HG03432 (cell line): ENCODE measurements around the gene TLE1.
"Not testable (repeated sequence)": the region's sequence is repeated elsewhere in the genome, so short reads cannot be mapped to it uniquely, and the experiment has no call there.

Experiments used
- ATAC-seq: cut with Tn5 transposase; IDR thresholded peaks from one replicate; pipeline ENCODE4 v1.9.1; 2021; ENCODE audit warnings: mild to moderate bottlenecking, moderate library complexity; ENCODE audit not compliant: unreplicated experiment

TLE1 gene

GRCh38 chr9:81623778-81624177 is 65.6 kb downstream of the TLE1 start:
- ATAC-seq = no peak

DNA sequence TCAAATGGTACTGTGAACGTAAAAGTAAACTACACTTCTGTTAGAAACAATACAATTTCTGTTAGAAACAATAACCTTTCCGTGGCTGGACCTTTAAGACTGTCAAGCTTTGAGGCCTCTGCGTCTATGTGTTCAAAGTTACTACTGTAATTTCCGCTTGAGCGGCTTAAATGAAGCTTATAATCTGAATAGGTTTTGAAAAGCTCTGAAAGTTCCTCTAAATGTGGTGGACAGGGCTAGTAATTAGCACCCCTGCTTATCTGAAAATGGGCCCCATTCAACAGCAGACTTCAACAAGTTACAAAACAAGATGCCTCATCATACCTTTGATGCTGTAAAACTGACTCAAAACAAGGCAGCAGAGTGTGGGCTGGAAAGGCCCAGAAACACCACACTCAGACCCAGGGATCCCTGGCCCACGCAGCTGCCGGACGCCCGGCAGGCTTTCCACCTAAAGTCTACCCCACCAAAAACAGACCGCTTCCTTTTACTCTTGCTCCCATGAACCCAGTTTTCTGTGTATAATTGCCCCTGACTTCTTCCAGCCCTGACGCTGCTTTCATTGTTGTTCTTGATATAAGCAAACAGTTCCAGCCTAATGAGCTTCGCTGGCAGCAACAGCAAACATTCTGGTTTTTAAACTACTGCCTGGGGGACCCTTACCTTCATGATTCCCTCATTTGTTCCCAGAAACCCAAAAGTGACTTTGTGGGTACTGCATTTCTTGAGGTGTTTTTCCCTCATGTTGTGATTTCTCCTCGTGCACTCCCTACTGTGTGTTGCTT is 66.7 kb downstream of the TLE1 start:
- no peak for ATAC-seq

DNA sequence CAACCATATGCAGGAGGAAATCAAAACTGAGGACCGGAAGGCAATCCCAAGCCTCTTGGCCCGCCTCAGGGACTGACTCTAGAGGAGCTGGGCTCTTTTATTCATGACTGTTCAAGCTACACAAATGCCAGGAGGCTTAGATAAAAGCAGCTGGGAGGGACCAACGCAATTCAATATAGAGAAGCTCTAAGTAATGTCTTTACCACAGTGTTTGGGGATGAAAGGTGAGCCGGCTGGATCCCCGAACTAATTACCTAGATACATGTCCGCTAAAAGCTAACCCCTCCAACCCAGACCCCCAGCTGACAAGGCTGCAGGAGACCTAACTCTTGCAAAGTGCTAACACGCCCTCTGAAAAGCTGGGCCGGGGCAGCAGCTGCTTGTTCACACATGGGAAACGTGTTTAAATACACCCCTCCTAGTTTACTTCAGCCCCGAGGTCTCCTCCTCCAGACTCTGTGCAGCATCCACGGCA is 67.5 kb downstream of the TLE1 start:
- no peak for ATAC-seq

GRCh38 chr9:81621118-81621517 is 68.2 kb downstream of the TLE1 start:
- ATAC-seq = no peak

- peak; percentile 83 for ATAC-seq
Measured at GRCh38 chr9:81620002-81620390, 69.4 kb downstream of the TLE1 start.

DNA sequence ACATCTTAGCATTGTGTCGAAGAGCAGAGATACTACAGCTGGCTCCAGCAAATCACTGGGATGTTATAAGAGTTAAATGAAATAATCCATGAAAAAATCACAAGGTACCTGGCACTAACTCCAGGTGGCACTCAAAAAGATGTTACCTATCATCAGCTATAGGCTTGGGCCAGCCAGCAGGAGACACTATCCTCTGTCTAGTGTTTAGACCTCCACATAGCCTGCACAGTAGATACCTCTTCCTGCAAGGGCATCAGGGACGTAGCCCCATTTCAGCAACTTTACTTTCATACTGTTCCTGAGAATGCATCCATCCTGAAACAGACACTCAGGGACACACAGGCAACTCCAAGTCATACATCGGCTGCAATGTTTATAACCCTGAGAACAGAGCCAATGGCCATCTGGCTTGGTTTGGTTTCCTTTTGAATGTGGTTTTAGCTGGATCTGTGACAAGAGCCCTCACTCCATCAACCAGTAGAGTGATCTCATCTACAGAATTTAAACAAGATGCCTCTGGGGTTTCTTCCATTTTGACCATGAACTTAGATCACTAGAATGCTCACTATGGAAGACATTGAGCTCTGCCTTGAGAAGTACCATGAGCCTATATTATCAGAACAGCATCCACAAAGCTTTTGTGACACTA is 69.9 kb downstream of the TLE1 start:
- ATAC-seq = peak; percentile 49

DNA sequence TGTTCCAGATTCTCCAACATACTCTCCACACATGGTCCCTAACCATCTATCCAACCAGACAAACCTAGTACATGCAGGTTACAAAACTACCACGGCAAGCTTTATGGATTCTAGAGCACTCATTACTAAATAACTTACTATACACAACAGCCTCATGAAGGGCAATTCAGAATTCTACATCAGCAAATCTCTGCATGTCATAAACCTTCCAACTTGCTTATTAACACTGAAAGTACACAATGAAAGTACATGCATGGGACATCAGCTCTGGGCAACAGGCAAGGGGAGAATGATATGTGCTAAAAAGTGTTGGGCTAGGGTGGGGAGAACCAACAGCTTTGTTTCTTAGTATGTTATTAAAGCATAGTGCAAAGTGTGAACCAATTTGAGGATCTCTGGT is 70.4 kb downstream of the TLE1 start:
- ATAC-seq = no peak

DNA sequence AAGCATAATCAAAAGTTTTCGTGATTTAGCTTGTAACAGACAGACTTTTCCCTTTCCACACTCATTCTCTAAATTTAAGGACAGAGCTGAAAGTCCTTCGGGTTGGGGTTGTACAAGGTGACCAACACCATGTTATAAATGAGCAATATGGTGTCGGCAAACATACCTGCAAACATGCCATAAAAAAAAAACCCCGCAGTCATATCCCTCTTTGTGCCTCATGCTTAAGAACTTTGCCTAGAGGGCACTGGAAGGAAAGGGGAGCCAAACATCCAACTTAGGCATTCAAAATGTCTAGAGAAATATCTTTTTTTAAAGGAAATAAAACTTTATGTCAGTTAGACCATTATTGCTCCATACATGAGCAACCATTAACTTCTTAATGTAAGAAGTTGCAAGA is 73.2 kb downstream of the TLE1 start:
- no peak for ATAC-seq

DNA sequence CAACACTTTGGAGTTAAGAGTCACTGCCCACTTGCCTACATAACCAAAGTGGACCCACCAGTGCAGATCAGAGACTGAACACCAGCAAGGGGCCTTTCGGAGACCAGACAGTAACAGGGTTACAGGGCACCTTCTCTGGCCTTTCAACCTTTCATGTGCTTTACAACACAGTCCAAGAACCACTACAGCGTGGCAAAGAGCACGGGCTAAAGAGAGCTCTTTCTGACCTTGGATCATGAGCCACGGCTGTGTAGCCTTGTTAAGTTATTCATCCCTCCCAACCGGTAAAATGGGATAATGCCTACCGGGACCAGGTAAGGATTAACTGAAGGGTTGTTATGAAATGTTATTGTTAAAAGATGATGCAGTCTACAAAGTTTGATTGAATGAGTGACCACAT is 75.0 kb downstream of the TLE1 start:
- no peak for ATAC-seq

DNA sequence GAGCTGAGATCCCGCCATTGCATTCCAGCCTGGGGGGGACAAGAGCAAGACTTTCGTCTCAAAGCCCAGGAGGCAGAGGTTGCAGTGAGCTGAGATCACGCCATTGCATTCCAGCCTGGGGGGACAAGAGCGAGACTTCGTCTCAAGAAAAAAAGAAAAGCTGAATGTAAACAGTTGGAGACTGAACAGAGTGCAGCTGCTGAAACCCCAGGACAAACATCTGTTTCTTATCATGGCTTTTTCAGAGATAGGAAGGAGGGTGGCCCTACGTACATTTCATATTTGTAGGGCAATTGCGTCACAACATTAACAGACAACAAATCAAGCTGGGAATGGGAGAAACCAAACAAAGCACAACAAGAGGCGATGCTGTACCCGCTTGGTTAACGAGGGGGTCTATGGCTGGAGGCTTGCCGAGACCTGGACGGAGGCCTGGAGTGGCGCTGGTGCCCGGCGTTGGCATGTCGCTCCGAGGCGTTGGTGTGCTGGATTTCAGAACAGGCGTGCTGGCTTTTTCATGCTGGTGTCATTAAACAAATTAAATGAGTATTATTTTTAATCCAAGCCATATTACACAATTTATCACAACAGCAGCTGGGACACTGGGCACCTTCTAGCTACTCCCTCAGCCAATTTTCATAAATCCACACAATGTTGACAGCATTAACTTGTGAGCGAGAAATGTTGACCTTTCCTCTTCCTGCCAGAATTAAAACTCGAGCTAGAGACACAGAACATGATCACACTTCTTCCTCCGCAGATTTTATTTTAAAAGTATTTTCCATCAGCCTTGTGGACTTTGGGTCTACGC is 76.1 kb downstream of the TLE1 start:
- no peak for ATAC-seq

- ATAC-seq = no peak
Measured at GRCh38 chr9:81611664-81612063, 77.7 kb downstream of the TLE1 start.

DNA sequence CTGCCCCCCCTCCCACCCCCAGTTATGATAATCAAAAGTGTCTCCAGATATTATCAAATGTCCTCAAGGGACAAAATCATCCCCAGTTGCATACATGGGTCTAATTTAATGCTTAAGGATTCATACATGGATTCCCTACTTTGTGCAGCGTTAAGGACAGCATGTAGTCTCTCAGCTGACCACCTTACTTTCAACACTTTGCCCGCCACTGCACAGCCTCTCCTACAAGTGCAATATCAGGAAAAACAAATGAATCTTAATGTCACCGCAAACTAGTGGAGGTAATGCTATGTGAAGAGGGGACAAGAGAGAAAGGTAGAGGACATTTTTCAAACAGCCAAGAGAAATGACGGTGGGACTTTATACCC is 78.6 kb downstream of the TLE1 start:
- no peak for ATAC-seq

DNA sequence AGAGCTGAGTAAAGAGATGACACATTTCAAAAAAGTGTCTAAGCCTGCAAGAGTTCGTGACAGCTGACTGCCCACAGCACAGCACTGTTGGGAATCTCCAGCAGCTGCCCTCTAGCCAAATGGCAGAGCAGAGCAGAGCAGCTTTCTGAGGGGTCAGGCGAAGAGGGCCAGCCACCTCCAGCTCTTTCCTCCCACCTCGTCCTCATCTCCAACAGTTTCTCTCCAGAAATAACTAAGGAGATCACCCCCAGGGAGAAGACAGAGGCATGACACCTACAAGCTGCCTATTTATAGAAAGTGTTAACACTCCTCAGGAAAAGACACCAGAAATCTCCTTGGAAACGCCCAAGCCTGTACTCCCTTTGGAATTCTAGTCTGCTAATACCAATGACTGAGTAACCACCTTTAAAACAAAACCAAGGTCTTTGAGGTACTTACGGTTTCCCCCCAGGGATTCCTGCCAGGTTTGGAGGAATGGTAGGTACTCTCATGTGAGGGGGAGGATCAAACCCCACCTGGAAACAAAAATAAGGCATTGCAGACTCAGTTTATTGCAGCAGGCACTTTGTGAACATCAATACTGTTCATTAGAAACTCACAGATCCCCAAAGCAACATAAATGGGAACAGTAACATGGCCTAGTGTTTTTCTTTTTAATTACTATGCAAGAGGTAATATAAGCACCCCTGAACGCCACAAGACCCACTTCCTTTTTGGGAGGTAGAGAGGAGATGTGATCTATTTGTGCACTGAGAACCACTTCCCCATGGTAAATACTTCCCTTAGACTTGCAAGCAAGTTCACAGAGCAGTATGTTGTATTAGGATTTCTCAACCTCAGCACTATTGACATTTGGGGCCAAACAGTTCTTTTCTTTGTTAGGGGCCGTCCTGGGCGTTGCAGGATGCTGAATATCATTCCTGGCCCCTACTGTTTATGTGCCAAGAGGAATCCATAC is 79.3 kb downstream of the TLE1 start:
- ATAC-seq = peak; percentile 78

- ATAC-seq = no peak
Measured at GRCh38 chr9:81608289-81608657, 81.1 kb downstream of the TLE1 start.

- ATAC-seq = no peak
Measured at GRCh38 chr9:81607593-81608288, 81.6 kb downstream of the TLE1 start.

DNA sequence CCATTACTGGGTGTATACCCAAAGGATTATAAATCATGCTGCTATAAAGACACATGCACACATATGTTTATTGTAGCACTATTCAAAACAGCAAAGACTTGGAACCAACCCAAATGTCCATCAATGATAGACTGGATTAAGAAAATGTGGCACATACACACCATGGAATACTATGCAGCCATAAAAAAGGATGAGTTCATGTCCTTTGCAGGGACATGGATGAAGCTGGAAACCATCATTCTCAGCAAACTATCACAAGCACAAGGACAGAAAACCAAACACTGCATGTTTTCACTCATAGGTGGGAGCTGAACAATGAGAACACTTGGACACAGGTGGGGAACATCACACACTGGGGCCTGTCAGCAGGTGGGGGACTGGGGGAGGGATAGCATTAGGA is 83.1 kb downstream of the TLE1 start:
- not testable (repeated sequence) for ATAC-seq

DNA sequence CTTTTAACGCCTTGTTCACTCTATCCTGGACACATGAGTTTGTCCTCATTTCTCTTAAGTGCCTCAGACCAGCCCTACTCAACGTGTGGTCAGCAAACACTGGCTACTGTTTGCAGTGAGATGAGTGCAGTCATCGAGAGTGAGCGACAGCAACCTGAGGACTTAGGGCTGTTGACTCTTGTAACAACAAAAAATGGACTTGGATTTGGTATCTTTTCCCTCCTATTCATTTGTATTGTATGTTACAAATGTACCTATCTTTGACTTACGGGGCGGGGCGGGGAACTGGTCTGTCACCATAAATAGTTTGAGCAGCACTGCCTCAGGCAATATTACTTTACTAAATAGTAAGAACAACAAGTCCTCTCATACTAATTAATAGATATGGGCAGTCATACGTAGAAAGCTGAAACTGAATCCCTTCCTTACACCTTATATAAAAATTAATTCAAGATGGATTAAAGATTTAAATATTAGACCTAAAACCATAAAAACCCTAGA is 84.1 kb downstream of the TLE1 start:
- ATAC-seq = no peak

DNA sequence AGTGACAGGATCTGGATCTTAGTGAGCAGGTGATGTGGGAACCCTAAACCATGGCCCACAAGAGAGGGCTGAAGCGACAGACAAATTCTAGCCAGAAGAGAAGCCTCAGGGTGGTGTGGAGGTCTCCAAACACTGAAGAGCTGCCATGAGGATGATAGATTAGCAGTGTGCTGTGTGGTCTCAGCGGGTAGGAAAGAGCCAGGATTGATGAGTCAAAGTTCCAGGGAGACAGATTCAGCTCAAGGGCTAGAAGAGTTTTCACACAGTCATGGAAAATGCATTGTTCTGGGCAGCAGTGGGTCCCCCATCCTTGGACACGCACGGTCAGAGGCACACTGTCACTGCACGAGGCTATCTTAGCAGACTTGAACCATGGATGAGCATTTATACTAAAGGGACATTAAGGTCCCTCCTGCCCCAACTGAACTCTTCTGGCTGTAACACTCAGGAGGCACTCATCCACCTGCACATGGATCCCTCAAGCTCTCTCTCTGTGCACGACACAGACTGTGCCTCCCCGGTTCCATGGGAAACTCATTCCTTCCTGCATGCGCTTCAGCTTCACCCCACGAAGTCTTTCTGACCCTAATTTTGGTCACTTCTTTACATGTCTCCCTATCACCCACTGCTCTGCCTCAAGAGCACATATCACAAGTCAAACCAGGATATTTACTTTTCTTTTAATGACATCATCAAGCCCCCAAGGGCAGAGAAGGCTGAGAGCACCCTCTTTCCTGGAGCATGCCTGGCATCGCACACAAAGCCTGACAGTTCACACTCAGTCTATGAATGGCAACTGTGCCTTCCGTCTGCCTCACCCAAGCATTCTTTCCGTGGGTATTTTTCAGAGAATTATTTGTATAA is 84.8 kb downstream of the TLE1 start:
- no peak for ATAC-seq
